GM23338 (cell line): ENCODE data around the gene TYMS. TPM values are rescaled to one million over a fixed set of nuclear protein-coding genes. Genes with fewer than 3 reads are reported as not detected.

ENCODE experiments used
- polyA plus RNA-seq: library from polyadenylated mRNA; unstranded; fragments of >200 nt; fragmentation: Nextera tagmentation; extraction: Ambion mirVana; gene quantifications from 2 replicates; pipeline ENCODE4 v1.2.1, GENCODE V29; 2016
- total RNA-seq: library from RNA; depleted of rRNA; stranded (reverse); fragments of >200 nt; shearing (Covaris generic); gene quantifications from 2 replicates; pipeline ENCODE4 v1.2.3, GENCODE V29; 2014; rRNA removed

Gene TYMS
- total and polyA plus RNA-seq, 2 experiments from 2014 or later = 52.9 to 72.3 TPM

Other genes starting within 250 kb of the TYMS start
- gene COLEC12, start 157.0 kb upstream of the TYMS start, total RNA-seq = 3.2 and 4.0 TPM in 2 replicates
- 1.1 and 2.0 TPM in 2 replicates for gene COLEC12, start 157.0 kb upstream of the TYMS start, polyA plus RNA-seq
- not detected in 2 replicates for gene CETN1, start 77.3 kb upstream of the TYMS start, total RNA-seq
- not detected in 2 replicates for gene CETN1, start 77.3 kb upstream of the TYMS start, polyA plus RNA-seq
- not detected in 2 replicates for gene CLUL1, start 60.7 kb upstream of the TYMS start, total RNA-seq
- gene CLUL1, start 60.7 kb upstream of the TYMS start, polyA plus RNA-seq = 1.5 and 2.6 TPM in 2 replicates
- 20.5 and 36.4 TPM in 2 replicates for gene ENOSF1, start 55.0 kb downstream of the TYMS start, total RNA-seq
- 30.1 and 32.0 TPM in 2 replicates for gene ENOSF1, start 55.0 kb downstream of the TYMS start, polyA plus RNA-seq
- 327 and 340 TPM in 2 replicates for gene YES1, start 154.6 kb downstream of the TYMS start, total RNA-seq
- gene YES1, start 154.6 kb downstream of the TYMS start, polyA plus RNA-seq = 25.4 and 27.3 TPM in 2 replicates
- not detected in 2 replicates for gene ADCYAP1, start 247.2 kb downstream of the TYMS start, total RNA-seq
- 0.09 TPM in 1 of 2 replicates, not detected in the other for gene ADCYAP1, start 247.2 kb downstream of the TYMS start, polyA plus RNA-seq